Endodermal cell (in vitro differentiated cells): Measurements from ENCODE around the gene A2ML1. TPM values are rescaled to one million over a fixed set of nuclear protein-coding genes. Genes with fewer than 3 reads are reported as not detected.
"Not testable (repeated sequence)": the region's sequence is repeated elsewhere in the genome, so short reads cannot be mapped to it uniquely, and the experiment has no call there.

Experiments used
- DNase-seq: peaks from one replicate; pipeline ENCODE4 v3.0.0-alpha.2; 2017
- H3K27ac ChIP-seq: 2 replicates; pipeline ENCODE4 v1.5.1; 2013; ENCODE audit warnings: mild to moderate bottlenecking, low read depth, low read length, moderate library complexity
- H3K27me3 ChIP-seq: 2 replicates; pipeline ENCODE4 v1.6.1; 2013; ENCODE audit warnings: mild to moderate bottlenecking, low read length, moderate library complexity; ENCODE audit not compliant: insufficient read depth, control insufficient read depth, poor library complexity, severe bottlenecking
- H3K36me3 ChIP-seq: 2 replicates; pipeline ENCODE4 v1.7.0; 2013; ENCODE audit warnings: mild to moderate bottlenecking, low read length, moderate library complexity; ENCODE audit not compliant: control insufficient read depth, insufficient read depth
- H3K4me1 ChIP-seq: one replicate; pipeline ENCODE4 v1.7.0; 2013; ENCODE audit warnings: low read length; ENCODE audit not compliant: control insufficient read depth, insufficient read depth
- H3K4me3 ChIP-seq: 2 replicates; pipeline ENCODE4 v1.5.1; 2013; ENCODE audit warnings: mild to moderate bottlenecking, low read length, moderate library complexity
- H3K9ac ChIP-seq: 2 replicates; pipeline ENCODE4 v1.6.1; 2013; ENCODE audit warnings: mild to moderate bottlenecking, low read length, moderate library complexity; ENCODE audit not compliant: poor library complexity, severe bottlenecking; ENCODE audit errors: extremely low read depth
- H3K9me3 ChIP-seq: 2 replicates; pipeline ENCODE4 v1.6.1; 2013; ENCODE audit warnings: mild to moderate bottlenecking, low read length, moderate library complexity; ENCODE audit not compliant: control insufficient read depth
- H3K27ac Mint-ChIP-seq: 2 replicates; pipeline ENCODE4 v1.8.0; 2020; ENCODE audit warnings: mixed read lengths
- H3K27me3 Mint-ChIP-seq: 2 replicates; pipeline ENCODE4 v1.8.0; 2021; ENCODE audit warnings: mild to moderate bottlenecking, mixed read lengths; ENCODE audit not compliant: insufficient read depth
- H3K36me3 Mint-ChIP-seq: 2 replicates; pipeline ENCODE4 v1.8.0; 2020; ENCODE audit warnings: low read depth, mixed read lengths
- H3K4me1 Mint-ChIP-seq: 2 replicates; pipeline ENCODE4 v1.8.0; 2020; ENCODE audit warnings: mixed read lengths
- H3K4me3 Mint-ChIP-seq: 2 replicates; pipeline ENCODE4 v1.8.0; 2020; ENCODE audit warnings: mild to moderate bottlenecking, moderate library complexity, mixed read lengths
- H3K9me3 Mint-ChIP-seq: 2 replicates; pipeline ENCODE4 v1.8.0; 2020; ENCODE audit warnings: mild to moderate bottlenecking, mixed read lengths
- CTCF ChIP-seq: fragments of 200-600 bp; sonication (generic); conservative IDR thresholded peaks from 2 replicates; pipeline ENCODE4 v1.5.0; 2021; ENCODE audit warnings: antibody characterized with exemption, mild to moderate bottlenecking
- WGBS, 2 experiments: methylation state at CpG; one replicate each; pipeline versions ENCODE4 v1.1.5 to v1.1.7; 2013; ENCODE audit warnings: missing lambda C conversion rate in 2 of 2, mixed read lengths in 1 of 2; ENCODE audit not compliant: insufficient coverage in 1 of 2, insufficient read length in 1 of 2; 5-methylcytosine and 5-hydroxymethylcytosine counted together
- total RNA-seq, 2 donors: library from RNA; stranded (reverse); fragmentation: NEBNext Ultra II Directional in 1 of 2; extraction: Animal tissue kit (Norgen Biotek cat#: 25700) in 1 of 2; gene quantifications; 2 replicates in 1 of 2; 3 replicates in 1 of 2; pipeline ENCODE4 v1.2.1, GENCODE V29; 2021

The A2ML1 gene
- total RNA-seq, 2 donors from 2014 or later: 7.1 to 11.6 TPM

- Histone ChIP-seq H3K9ac (no peak overlapping the region), H3K4me3 (no peak overlapping the region), H3K27ac (no peak overlapping the region), H3K4me1 (no peaks in the 10 kb centered on the region), H3K27me3 (no peaks in the 10 kb centered on the region), H3K9me3 (no peaks in the 10 kb centered on the region), H3K36me3 (no peaks in the 10 kb centered on the region)
- Mint-ChIP-seq H3K27ac (no peak overlapping the region), H3K4me1 (peaks cover 3% of the 10 kb centered on the region), H3K27me3 (no peaks in the 10 kb centered on the region), H3K4me3 (no peak overlapping the region), H3K36me3 (peaks cover 9% of the 10 kb centered on the region), H3K9me3 (peaks cover 30% of the 10 kb centered on the region)
- TF ChIP-seq CTCF: no peak
- WGBS, 2 experiments: 92 to 100% methylated on average over 4 to 7 of the region's 7 CpGs
- DNase-seq: no peak
Observed at GRCh38 chr12:8897081-8897480, 74.7 kb downstream of the A2ML1 start.

GRCh38 chr12:8899830-8900229 lies 77.4 kb downstream of the A2ML1 start:
- Histone ChIP-seq H3K4me3 (no peak overlapping the region), H3K36me3 (no peaks in the 10 kb centered on the region), H3K27ac (no peak overlapping the region), H3K4me1 (no peaks in the 10 kb centered on the region), H3K9me3 (no peaks in the 10 kb centered on the region), H3K27me3 (no peaks in the 10 kb centered on the region), H3K9ac (no peak overlapping the region)
- no peak overlapping the region for H3K4me3 Mint-ChIP-seq
- no peak overlapping the region for H3K27ac Mint-ChIP-seq
- no peaks in the 10 kb centered on the region for H3K4me1 Mint-ChIP-seq
- DNase-seq: no peak
- 87 to 89% methylated on average over 4 to 6 of the region's 6 CpGs for WGBS, 2 experiments
- no peak for TF ChIP-seq CTCF
- peaks cover 36% of the 10 kb centered on the region for H3K9me3 Mint-ChIP-seq
- H3K27me3 Mint-ChIP-seq: no peaks in the 10 kb centered on the region
- H3K36me3 Mint-ChIP-seq: peaks cover 16% of the 10 kb centered on the region

- WGBS, 2 experiments: 77 to 90% methylated on average over 5 of the region's 5 CpGs
- H3K27me3 Mint-ChIP-seq, H3K27ac ChIP-seq, H3K4me1 ChIP-seq, H3K9ac ChIP-seq, H3K36me3 ChIP-seq, DNase-seq, H3K4me3 Mint-ChIP-seq, H3K4me3 ChIP-seq, H3K9me3 ChIP-seq, H3K27me3 ChIP-seq, H3K27ac Mint-ChIP-seq: not testable (repeated sequence)
- Mint-ChIP-seq H3K36me3 (peaks cover 16% of the 10 kb centered on the region), H3K4me1 (peaks cover 21% of the 10 kb centered on the region), H3K9me3 (peaks cover 29% of the 10 kb centered on the region)
Observed at GRCh38 chr12:8902703-8903102, 80.3 kb downstream of the A2ML1 start.

GRCh38 chr12:8903646-8904045 lies 81.2 kb downstream of the A2ML1 start:
- no peak overlapping the region for H3K27ac ChIP-seq

More at GRCh38 chr12:8903646-8904045, 81.2 kb downstream of the A2ML1 start:
- no peak for TF ChIP-seq CTCF
- Histone ChIP-seq H3K9ac (no peak overlapping the region), H3K4me1 (no peaks in the 10 kb centered on the region), H3K27me3 (no peaks in the 10 kb centered on the region), H3K4me3 (no peak overlapping the region), H3K36me3 (no peaks in the 10 kb centered on the region), H3K9me3 (no peaks in the 10 kb centered on the region)
- Mint-ChIP-seq H3K36me3 (peaks cover 16% of the 10 kb centered on the region), H3K4me3 (no peak overlapping the region), H3K27ac (no peak overlapping the region), H3K4me1 (peaks cover 21% of the 10 kb centered on the region), H3K27me3 (no peaks in the 10 kb centered on the region), H3K9me3 (peaks cover 29% of the 10 kb centered on the region)
- 87 to 93% methylated on average over 2 to 3 of the region's 3 CpGs for WGBS, 2 experiments
- no peak for DNase-seq
